Trophoblast cell (in vitro differentiated cells and primary cell): ENCODE results near the gene BRIX1.

Experiments
- DNase-seq, 2 donors: peaks; one replicate each; pipeline ENCODE4 v3.0.0-alpha.2; 2016
- H2AFZ ChIP-seq: 2 replicates; pipeline ENCODE4 v1.6.1; 2013; ENCODE audit warnings: low read length, moderate library complexity, mild to moderate bottlenecking; ENCODE audit not compliant: insufficient read depth, poor library complexity
- H2AK5ac ChIP-seq: 2 replicates; pipeline ENCODE4 v1.6.1; 2013; ENCODE audit warnings: mild to moderate bottlenecking, low read length
- H2BK120ac ChIP-seq: 2 replicates; pipeline ENCODE4 v1.6.1; 2013; ENCODE audit warnings: low read length, mild to moderate bottlenecking, moderate library complexity; ENCODE audit not compliant: insufficient read depth, poor library complexity
- H2BK12ac ChIP-seq: 2 replicates; pipeline ENCODE4 v1.6.1; 2013; ENCODE audit warnings: mild to moderate bottlenecking, low read length, moderate library complexity
- H2BK5ac ChIP-seq: 2 replicates; pipeline ENCODE4 v1.6.1; 2013; ENCODE audit warnings: low read length, low read depth, moderate library complexity, mild to moderate bottlenecking; ENCODE audit not compliant: poor library complexity
- H3K14ac ChIP-seq: 2 replicates; pipeline ENCODE4 v1.6.1; 2013; ENCODE audit warnings: mild to moderate bottlenecking, low read length
- H3K18ac ChIP-seq: 2 replicates; pipeline ENCODE4 v1.6.1; 2013; ENCODE audit warnings: mild to moderate bottlenecking, low read length
- H3K23ac ChIP-seq: 2 replicates; pipeline ENCODE4 v1.6.1; 2013; ENCODE audit warnings: low read length
- H3K27ac ChIP-seq: 2 replicates; pipeline ENCODE4 v1.5.1; 2013; ENCODE audit warnings: low read depth, mild to moderate bottlenecking, inconsistent platforms, low read length, moderate library complexity
- H3K27me3 ChIP-seq: 2 replicates; pipeline ENCODE4 v1.6.1; 2013; ENCODE audit warnings: inconsistent platforms, mild to moderate bottlenecking, low read length, moderate library complexity; ENCODE audit not compliant: insufficient read depth
- H3K36me3 ChIP-seq, 2 experiments: 1 replicate in 1 of 2; 2 replicates in 1 of 2; pipeline ENCODE4 v1.6.1; 2013; ENCODE audit warnings: low read length in 2 of 2, mild to moderate bottlenecking in 2 of 2, moderate library complexity in 1 of 2; ENCODE audit not compliant: insufficient read depth in 2 of 2, control insufficient read depth in 1 of 2
- H3K4ac ChIP-seq: 2 replicates; pipeline ENCODE4 v1.6.1; 2013; ENCODE audit warnings: low read depth, mild to moderate bottlenecking, low read length, moderate library complexity
- H3K4me1 ChIP-seq, 2 experiments: 1 replicate in 1 of 2; 2 replicates in 1 of 2; pipeline ENCODE4 v1.6.1; 2013; ENCODE audit warnings: low read length in 2 of 2, mild to moderate bottlenecking in 2 of 2, moderate library complexity in 1 of 2; ENCODE audit not compliant: insufficient read depth in 2 of 2, control insufficient read depth in 1 of 2
- H3K4me2 ChIP-seq: 2 replicates; pipeline ENCODE4 v1.6.1; 2013; ENCODE audit warnings: inconsistent platforms, mild to moderate bottlenecking, low read length, moderate library complexity
- H3K4me3 ChIP-seq: 2 replicates; pipeline ENCODE4 v1.5.1; 2013; ENCODE audit warnings: mild to moderate bottlenecking, low read depth, low read length, inconsistent platforms
- H3K79me1 ChIP-seq: one replicate; pipeline ENCODE4 v1.6.1; 2013; ENCODE audit warnings: low read length
- H3K79me2 ChIP-seq: 2 replicates; pipeline ENCODE4 v1.6.1; 2013; ENCODE audit warnings: low read length, mild to moderate bottlenecking; ENCODE audit not compliant: control insufficient read depth, insufficient read depth, poor library complexity
- H3K9ac ChIP-seq: 2 replicates; pipeline ENCODE4 v1.6.1; 2013; ENCODE audit warnings: mild to moderate bottlenecking, low read length
- H3K9me3 ChIP-seq: 2 replicates; pipeline ENCODE4 v1.6.1; 2013; ENCODE audit warnings: low read depth, mild to moderate bottlenecking, control low read depth, inconsistent platforms, low read length; ENCODE audit not compliant: insufficient read depth
- H4K12ac ChIP-seq: 2 replicates; pipeline ENCODE4 v1.6.1; 2013; ENCODE audit warnings: low read depth, mild to moderate bottlenecking, low read length, moderate library complexity
- H4K8ac ChIP-seq: 2 replicates; pipeline ENCODE4 v1.6.1; 2013; ENCODE audit warnings: low read depth, mild to moderate bottlenecking, low read length, moderate library complexity
- H4K91ac ChIP-seq: one replicate; pipeline ENCODE4 v1.6.1; 2013; ENCODE audit warnings: low read depth, mild to moderate bottlenecking, low read length, moderate library complexity
- WGBS: extraction: QIAGEN DNeasy Blood & Tissue Kit; methylation state at CpG from one replicate; pipeline ENCODE4 v1.1.7; 2013; ENCODE audit warnings: missing lambda C conversion rate; ENCODE audit not compliant: insufficient read length, insufficient coverage; ENCODE audit errors: extremely low coverage; 5-methylcytosine and 5-hydroxymethylcytosine counted together

Gene BRIX1

GRCh38 chr5:34899066-34899465 lies 16.4 kb upstream of the BRIX1 start:
- peak; percentile 72 to 90 for DNase-seq
- Histone ChIP-seq H4K8ac (no peak overlapping the region), H3K18ac (no peak overlapping the region), H3K4me2 (no peak overlapping the region), H3K27me3 (no peaks in the 10 kb centered on the region), H3K9me3 (no peaks in the 10 kb centered on the region), H3K27ac (peak overlapping the region; percentile 69), H4K12ac (no peak overlapping the region), H3K14ac (no peak overlapping the region), H2BK12ac (no peak overlapping the region), H4K91ac (peak overlapping the region; percentile 76), H3K36me3 (peaks cover 2 to 4% of the 10 kb centered on the region in 2 experiments), H3K79me1 (no peaks in the 10 kb centered on the region), H2AK5ac (peak overlapping the region; percentile 43), H2BK5ac (no peak overlapping the region), H3K9ac (no peak overlapping the region), H3K4ac (no peak overlapping the region), H3K4me3 (no peak overlapping the region), H3K79me2 (no peaks in the 10 kb centered on the region), H3K4me1 (peaks cover 0 to 6% of the 10 kb centered on the region in 2 experiments), H2BK120ac (peak overlapping the region; percentile 57), H2AFZ (no peak overlapping the region), H3K23ac (no peak overlapping the region)
- no CpG with 5 or more reads among the region's 2 CpGs for WGBS

GRCh38 chr5:34900652-34901051 lies 14.9 kb upstream of the BRIX1 start:
- Histone ChIP-seq H3K23ac (no peak overlapping the region), H3K14ac (no peak overlapping the region), H3K27me3 (no peaks in the 10 kb centered on the region), H3K27ac (no peak overlapping the region), H2AFZ (no peak overlapping the region), H3K36me3 (peaks cover 3 to 6% of the 10 kb centered on the region in 2 experiments), H2BK120ac (no peak overlapping the region), H3K9ac (no peak overlapping the region), H3K79me2 (no peaks in the 10 kb centered on the region), H3K9me3 (no peaks in the 10 kb centered on the region), H3K18ac (no peak overlapping the region), H2BK5ac (no peak overlapping the region), H4K91ac (no peak overlapping the region), H2BK12ac (no peak overlapping the region), H4K12ac (no peak overlapping the region), H3K79me1 (no peaks in the 10 kb centered on the region), H4K8ac (no peak overlapping the region), H3K4me3 (no peak overlapping the region), H3K4me2 (no peak overlapping the region), H2AK5ac (no peak overlapping the region), H3K4me1 (peaks cover 0 to 6% of the 10 kb centered on the region in 2 experiments), H3K4ac (no peak overlapping the region)
- no CpG with 5 or more reads among the region's 6 CpGs for WGBS
- DNase-seq, result no peak

GRCh38 chr5:34903260-34903659 lies 12.3 kb upstream of the BRIX1 start:
- Histone ChIP-seq H2AK5ac (no peak overlapping the region), H3K4me1 (peaks cover 0 to 2% of the 10 kb centered on the region in 2 experiments), H3K23ac (no peak overlapping the region), H4K8ac (no peak overlapping the region), H3K4me2 (no peak overlapping the region), H2BK12ac (no peak overlapping the region), H3K9me3 (no peaks in the 10 kb centered on the region), H2BK120ac (no peak overlapping the region), H2BK5ac (no peak overlapping the region), H4K12ac (no peak overlapping the region), H2AFZ (no peak overlapping the region), H3K9ac (no peak overlapping the region), H3K79me2 (no peaks in the 10 kb centered on the region), H3K4me3 (no peak overlapping the region), H3K4ac (no peak overlapping the region), H3K18ac (no peak overlapping the region), H3K27me3 (no peaks in the 10 kb centered on the region), H3K79me1 (no peaks in the 10 kb centered on the region), H4K91ac (no peak overlapping the region), H3K14ac (no peak overlapping the region), H3K27ac (no peak overlapping the region), H3K36me3 (peaks cover 4 to 6% of the 10 kb centered on the region in 2 experiments)
- WGBS, result no CpG with 5 or more reads among the region's 1 CpG
- no peak for DNase-seq

GRCh38 chr5:34905564-34905963 lies 9.9 kb upstream of the BRIX1 start:
- H2AK5ac ChIP-seq, result no peak overlapping the region
- no peak overlapping the region for H3K18ac ChIP-seq
- no peak overlapping the region for H2AFZ ChIP-seq
- H3K79me2 ChIP-seq, result no peaks in the 10 kb centered on the region
- H4K8ac ChIP-seq, result no peak overlapping the region
- no peak overlapping the region for H3K27ac ChIP-seq
- H3K23ac ChIP-seq, result no peak overlapping the region
- H3K4me2 ChIP-seq, result no peak overlapping the region
- no peak overlapping the region for H3K9ac ChIP-seq
- no peak overlapping the region for H2BK12ac ChIP-seq
- H3K9me3 ChIP-seq, result no peaks in the 10 kb centered on the region
- H3K27me3 ChIP-seq, result no peaks in the 10 kb centered on the region
- H3K4ac ChIP-seq, result no peak overlapping the region
- no peak overlapping the region for H4K12ac ChIP-seq
- no peak overlapping the region for H3K14ac ChIP-seq
- peaks cover 5 to 6% of the 10 kb centered on the region in 2 experiments for H3K36me3 ChIP-seq
- no peak overlapping the region for H3K4me3 ChIP-seq
- no peak overlapping the region for H4K91ac ChIP-seq
- peak in 1 of 2 donors; percentile 28 for DNase-seq
- no peaks in the 10 kb centered on the region for H3K79me1 ChIP-seq
- no peak overlapping the region for H2BK120ac ChIP-seq
- H3K4me1 ChIP-seq, result no peaks in the 10 kb centered on the region
- no peak overlapping the region for H2BK5ac ChIP-seq
- no CpG with 5 or more reads among the region's 2 CpGs for WGBS
